ENCODE measurements around the gene STARD7.
A peak's percentile ranks its signal among the peaks of the same experiment; 100 is the strongest.

STARD7 gene

DNA sequence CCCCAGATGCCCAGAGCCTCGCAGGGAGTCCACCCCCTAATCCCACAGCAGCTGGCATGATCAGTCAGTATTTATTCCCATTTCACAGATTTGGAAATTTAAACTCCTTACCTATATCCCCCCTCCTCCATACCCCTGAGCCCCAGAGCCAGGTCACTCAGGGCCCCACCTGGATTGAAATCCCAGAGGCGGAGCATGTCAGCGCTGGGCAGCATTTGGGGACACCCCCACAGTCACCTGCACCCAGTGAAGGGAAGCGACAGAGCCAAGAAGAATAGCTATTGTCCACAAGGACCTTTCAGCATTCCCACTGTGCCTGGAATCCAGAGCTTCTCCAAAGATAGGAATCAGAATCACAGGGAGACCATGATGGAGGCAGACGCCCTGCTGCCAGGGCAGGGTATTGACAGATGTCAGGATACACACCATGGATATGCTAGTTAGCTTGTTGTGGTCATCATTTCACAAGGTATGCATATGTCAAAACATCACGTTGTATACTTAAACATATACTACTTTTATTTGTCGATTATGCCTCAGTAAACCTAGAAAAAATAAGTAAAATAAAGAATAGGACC, 69.4 kb downstream of the STARD7 start:
- intact Hi-C loops (cut with DNase I; ENCODE audit: low total_unique reads) = no loop called here
- H3K9me3 ChIP-seq = no peaks in the 10 kb centered on the region
- no peak overlapping the region for H3K4me3 ChIP-seq
- H3K27ac ChIP-seq = no peak overlapping the region
- DNase-seq = no peak
- TF ChIP-seq, protein P1, sequence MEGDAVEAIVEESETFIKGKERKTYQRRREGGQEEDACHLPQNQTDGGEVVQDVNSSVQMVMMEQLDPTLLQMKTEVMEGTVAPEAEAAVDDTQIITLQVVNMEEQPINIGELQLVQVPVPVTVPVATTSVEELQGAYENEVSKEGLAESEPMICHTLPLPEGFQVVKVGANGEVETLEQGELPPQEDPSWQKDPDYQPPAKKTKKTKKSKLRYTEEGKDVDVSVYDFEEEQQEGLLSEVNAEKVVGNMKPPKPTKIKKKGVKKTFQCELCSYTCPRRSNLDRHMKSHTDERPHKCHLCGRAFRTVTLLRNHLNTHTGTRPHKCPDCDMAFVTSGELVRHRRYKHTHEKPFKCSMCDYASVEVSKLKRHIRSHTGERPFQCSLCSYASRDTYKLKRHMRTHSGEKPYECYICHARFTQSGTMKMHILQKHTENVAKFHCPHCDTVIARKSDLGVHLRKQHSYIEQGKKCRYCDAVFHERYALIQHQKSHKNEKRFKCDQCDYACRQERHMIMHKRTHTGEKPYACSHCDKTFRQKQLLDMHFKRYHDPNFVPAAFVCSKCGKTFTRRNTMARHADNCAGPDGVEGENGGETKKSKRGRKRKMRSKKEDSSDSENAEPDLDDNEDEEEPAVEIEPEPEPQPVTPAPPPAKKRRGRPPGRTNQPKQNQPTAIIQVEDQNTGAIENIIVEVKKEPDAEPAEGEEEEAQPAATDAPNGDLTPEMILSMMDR (IDR thresholded peaks at IDR 0.05) = no peak
- H3K36me3 ChIP-seq = no peaks in the 10 kb centered on the region
- H3K27me3 ChIP-seq = peaks cover 0 to 40% of the 10 kb centered on the region in 2 donors
- peaks cover 0 to 6% (median 2%) of the 10 kb centered on the region in 4 donors for H3K4me1 ChIP-seq

DNA sequence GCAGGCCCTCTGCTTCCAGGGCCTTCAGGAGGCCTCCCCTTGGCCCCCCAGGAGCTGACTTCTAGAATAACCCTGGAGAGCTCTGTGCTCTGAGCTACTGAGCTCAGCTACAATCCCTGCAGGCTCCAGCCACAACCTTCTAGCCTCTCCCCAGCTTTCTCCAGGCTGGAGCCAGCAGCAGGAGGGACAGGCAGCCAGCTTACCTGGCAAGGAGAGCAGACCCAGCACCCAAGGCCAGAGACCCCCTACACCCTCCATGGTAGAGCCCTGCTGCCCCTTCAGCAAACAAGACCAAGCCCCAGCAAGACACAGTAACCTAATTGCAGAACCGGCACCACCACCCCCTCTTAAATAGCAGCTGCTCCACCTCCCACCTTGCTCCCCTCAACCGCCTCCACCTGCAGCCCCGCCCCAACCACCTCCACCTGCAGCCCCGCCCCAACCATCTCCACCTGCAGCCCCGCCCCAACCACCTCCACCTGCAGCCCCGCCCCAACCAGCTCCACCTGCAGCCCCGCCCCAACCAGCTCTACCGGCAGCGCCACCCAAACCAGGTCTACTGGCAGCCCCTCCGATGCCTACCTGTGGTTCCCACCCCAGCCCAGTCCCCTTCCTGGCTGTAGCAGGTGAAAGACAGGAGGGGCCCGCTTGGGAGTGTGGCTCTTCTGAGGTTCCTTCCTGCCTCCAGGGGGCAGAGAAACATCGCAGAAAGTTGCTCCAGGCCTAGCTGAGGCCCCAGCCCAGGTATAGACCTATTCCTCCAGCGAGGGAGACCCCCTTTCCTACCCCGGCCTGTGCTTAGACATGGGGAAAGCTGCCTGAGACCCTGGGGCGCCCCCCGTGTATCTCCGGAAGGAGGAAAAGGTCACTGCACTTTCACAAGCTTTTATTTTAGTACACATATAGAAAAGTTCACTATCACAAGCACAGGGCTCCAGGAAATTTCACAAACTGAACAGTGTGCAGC, 70.2 kb downstream of the STARD7 start, which contains the start of gene ASTL:
TSS of gene ASTL (minus strand) at position 324 of the 967 bp plus-strand sequence. CDS start at position 258, 66 bp downstream.
- Histone ChIP-seq H3K4me3 (no peak within 1 kb of the TSS), H3K9me3 (no peaks in the 10 kb centered on the region), H3K27ac (no peak within 1 kb of the TSS), H3K4me1 (no peaks in the 10 kb centered on the region), H3K27me3 (peaks cover 0 to 44% of the 10 kb centered on the region in 2 donors), H3K36me3 (no peaks in the 10 kb centered on the region)
- no peak for DNase-seq
- intact Hi-C loops (cut with DNase I; ENCODE audit: low total_unique reads) = no loop called here
- TF ChIP-seq, protein P1 (IDR thresholded peaks at IDR 0.05) = peak; percentile 31 to 42

DNA sequence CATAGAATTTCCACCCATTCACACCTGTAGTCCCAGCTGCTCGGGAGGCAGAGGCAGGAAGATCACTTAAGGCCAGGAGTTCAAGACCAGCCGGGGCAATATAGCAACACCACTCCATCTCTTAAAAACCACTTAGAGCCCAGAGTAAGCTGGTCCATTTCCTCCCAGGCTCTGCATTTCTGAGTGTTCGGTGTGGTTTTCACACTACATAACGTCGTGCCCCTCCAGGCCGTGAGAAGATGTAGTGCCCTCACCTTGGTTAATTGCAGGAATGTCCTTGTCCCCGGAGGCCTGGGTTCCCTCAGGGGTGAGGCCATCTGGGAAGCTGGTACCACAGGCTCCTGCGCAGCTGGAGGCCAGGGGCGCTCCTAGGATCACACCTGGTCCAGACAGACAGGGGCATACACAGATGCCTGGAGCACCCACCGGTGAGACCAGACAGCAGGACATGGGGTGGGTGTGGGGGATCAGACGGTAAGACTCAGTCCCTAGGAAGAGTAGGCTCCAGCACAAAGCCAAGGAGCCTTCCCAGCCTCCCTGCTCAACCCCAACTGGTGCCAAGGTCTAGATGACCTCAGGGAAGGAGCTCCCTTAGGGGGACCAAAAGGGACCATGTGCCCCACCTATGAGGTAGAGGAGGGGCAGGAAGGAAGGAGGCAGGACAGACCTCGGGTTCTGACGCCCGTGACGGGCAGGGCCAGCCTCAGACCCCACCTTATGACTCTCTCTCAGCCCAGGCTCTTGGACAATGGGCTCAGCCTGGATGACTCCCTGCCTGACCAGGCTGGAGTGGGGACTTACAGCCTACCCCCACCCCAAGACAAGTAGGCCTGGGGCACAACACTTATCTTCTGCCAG, 71.1 kb downstream of the STARD7 start:
- TF ChIP-seq, protein P1 (IDR thresholded peaks at IDR 0.05) = no peak
- no peaks in the 10 kb centered on the region for H3K9me3 ChIP-seq
- H3K4me1 ChIP-seq = no peaks in the 10 kb centered on the region
- H3K36me3 ChIP-seq = no peaks in the 10 kb centered on the region
- DNase-seq = no peak
- H3K27me3 ChIP-seq = peaks cover 0 to 47% of the 10 kb centered on the region in 2 donors
- no peak overlapping the region for H3K27ac ChIP-seq
- intact Hi-C loops (cut with DNase I; ENCODE audit: low total_unique reads) = no loop called here
- H3K4me3 ChIP-seq = no peak overlapping the region

DNA sequence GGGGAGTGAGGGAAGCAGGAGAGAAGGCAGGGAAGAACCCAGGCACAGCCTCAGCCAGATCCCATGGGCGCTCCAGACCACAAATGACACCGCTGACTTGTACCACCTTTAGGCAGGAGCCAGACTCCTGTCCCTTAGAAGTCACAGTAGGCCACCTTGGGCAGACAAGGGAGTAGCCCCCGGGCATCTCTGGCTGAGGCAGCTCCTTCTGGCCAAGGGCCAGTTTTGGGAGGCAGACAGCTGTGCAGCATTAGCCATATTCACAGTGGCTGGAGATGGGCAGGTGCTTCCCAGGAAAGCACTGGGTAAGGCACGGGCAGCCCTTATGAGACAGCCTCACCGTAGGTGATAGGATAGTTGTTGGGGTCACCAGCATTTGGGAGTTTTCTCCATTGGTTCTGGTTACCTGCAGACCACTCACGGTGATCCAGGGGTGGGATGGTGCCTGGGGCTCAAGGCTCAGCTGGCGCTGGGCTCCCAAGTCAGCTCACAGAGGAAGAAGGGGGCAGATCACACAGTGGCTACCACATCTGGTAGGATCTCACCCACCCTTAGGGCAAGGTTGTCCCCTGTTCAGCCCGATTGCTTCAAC, 72.4 kb downstream of the STARD7 start:
- intact Hi-C loops (cut with DNase I; ENCODE audit: low total_unique reads) = no loop called here

More for the DNA sequence above, 72.4 kb downstream of the STARD7 start:
- no peak overlapping the region for H3K4me3 ChIP-seq
- no peak overlapping the region for H3K27ac ChIP-seq
- peaks cover 0 to 47% of the 10 kb centered on the region in 2 donors for H3K27me3 ChIP-seq
- H3K36me3 ChIP-seq = no peaks in the 10 kb centered on the region
- no peak for DNase-seq
- TF ChIP-seq, protein P1 (IDR thresholded peaks at IDR 0.05) = no peak
- H3K9me3 ChIP-seq = no peaks in the 10 kb centered on the region
- no peaks in the 10 kb centered on the region for H3K4me1 ChIP-seq

Data from tibial artery (tissue), 4 donors.